Posterior vena cava (tissue), 2 donors: ENCODE measurements around the gene ZNF837. TPM values are rescaled to one million over a fixed set of nuclear protein-coding genes. Genes with fewer than 3 reads are reported as not detected.
A peak's percentile ranks its signal among the peaks of the same experiment; 100 is the strongest.
"Not testable (repeated sequence)": the region's sequence is repeated elsewhere in the genome, so short reads cannot be mapped to it uniquely, and the experiment has no call there.

Experiments
- DNase-seq: peaks from one replicate; pipeline ENCODE4 v3.0.0-alpha.2; 2020; ENCODE audit warnings: low spot score
- intact Hi-C, 2 donors: fragments of 100-400 bp; cut with DNase I; formaldehyde crosslinking; loops; one replicate each; pipeline versions ENCODE4 v1.14.1 to v1.14.2; 2022 to 2023
- total RNA-seq, 2 donors: library from RNA; stranded (reverse); fragmentation: NEBNext Ultra II Directional; extraction: Animal tissue kit (Norgen Biotek cat#: 25700); gene quantifications; one replicate each; pipeline ENCODE4 v1.2.1, GENCODE V29; 2021
- donor health status: DM: yes; HTN: yes; CAD: no.
- donor health status: DM: yes; HTN: yes; CAD: no.

Gene ZNF837
- total RNA-seq, 2 donors from 2014 or later, result 0.86 to 1.0 TPM

DNA sequence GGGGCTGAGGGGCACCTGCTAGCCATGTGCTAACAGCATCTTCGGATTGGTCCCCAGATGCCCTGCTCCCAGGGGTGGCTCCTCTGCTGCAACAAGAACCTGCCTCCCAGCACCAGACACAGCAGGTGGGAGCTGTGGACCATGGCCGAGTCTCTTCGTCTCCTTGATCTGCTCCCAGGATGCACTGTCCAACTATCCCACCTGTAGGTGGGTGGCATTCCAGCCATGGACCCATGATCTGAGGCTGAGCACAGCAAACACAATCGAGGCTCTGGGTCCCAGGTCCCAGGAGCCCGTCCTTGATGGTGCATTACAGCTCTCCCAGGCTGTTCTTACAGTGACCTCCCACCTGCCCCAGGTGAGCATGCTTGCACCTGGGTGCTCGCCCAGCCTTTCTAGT is 1.6 kb downstream of the ZNF837 start:
- no peak for DNase-seq
- intact Hi-C loops, result no loop called here

- DNase-seq, intact Hi-C loops: not testable (repeated sequence)
Observed at GRCh38 chr19:58376724-58377123, 4.1 kb downstream of the ZNF837 start.

DNA sequence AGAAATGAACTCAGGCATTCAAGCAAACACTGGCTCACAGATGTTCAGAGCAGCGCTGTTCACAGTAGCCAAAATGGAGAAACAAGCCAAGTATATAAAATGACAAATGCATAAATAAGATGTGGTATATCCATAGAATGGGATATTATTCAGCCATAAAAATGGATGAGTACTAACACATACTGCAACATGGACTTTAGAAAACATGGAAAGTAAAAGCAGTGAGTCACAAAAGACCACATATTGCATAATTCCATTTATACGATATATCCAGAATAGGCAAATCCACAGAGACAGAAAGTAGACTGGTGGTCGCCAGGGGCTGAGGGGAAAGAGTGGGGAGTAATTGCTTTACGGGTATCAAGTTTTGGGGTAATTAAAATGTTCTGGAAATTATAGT is 6.6 kb downstream of the ZNF837 start:
- no peak for DNase-seq
- intact Hi-C loops, result no loop called here

DNA sequence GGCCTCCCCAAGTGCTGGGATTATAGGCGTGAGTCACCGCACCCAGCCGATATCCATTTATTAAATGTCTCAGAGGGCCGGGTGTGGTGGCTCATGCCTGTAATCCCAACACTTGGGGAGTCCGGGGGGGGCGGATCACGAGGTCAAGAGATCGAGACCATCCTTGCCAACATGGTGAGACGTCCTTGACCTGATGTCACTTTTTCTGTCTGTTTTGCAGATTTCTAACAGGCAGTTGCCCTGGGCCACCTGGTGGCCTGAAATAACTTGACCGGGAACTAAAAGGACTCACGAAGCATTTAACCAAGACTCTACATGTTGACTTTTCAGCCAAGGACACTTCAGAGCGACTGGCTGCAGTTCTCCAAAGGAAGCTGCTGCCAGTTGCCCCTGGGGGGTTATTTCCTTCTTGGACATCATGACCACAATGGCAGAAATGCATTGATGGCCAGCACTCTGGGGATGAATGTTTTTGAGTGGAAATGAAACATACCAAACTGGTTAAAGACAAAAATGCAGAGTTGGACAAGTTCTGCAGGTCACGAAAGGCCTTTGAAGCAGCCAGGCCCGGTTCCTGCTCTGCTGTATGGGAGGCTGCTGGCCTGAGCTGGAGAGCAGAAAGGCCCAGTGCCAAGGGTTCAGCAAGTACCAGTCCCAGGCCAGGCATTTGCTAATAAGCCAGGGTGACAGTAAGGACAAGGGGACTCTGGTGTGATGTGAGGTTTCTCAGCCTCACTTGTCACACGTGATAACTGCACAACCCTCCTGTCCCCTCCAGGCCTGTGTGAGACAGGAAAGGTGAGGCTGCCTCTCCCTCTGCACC is 8.3 kb downstream of the ZNF837 start:
- intact Hi-C loops, result no loop called here
- peak; percentile 47 for DNase-seq

- intact Hi-C loops, result loop anchor here in 1 of 2 donors (10.0 kb wide), 1 partner anchor 1684 kb away; no protein-coding TSS in a partner anchor
- DNase-seq, result no peak
Observed at GRCh38 chr19:58368561-58369360, 12.1 kb downstream of the ZNF837 start.

DNA sequence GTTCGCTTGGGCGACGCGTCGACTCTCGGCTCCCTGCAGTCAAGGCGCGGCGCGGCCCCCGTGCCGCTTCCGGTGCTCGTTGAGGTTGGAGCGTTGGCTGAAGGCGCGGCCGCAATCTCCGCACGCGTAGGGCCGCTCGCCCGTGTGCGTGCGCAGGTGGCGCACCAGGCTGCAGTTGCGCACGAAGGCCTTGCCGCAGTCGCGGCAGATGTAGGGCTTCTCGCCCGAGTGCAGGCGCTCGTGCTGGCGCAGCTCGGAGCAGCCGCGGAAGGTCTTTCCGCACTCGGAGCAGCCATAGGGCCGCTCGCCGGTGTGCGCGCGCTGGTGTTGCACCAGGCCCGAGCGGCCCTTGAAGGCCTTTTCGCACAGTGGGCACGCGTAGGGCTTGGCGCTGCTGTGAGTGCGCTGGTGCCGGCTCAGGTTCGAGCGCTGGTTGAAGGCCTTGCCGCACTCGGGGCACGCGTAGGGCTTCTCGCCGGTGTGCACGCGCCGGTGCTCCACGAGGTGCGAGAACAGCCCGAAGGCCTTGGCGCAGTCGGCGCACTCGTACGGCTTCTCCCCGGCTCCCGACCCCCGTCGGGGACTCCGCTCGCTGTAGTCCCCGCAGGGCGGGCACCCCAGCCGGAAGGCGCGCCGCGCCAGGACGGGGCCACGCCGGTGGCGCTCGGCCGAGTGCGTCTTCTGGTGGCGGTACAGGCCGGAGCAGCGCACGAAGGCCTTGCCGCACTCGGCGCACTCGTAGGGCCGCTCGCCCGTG is 13.0 kb downstream of the ZNF837 start:
- no peak for DNase-seq
- intact Hi-C loops, result loop anchor here in 1 of 2 donors (10.0 kb wide), 1 partner anchor 1683 kb away; no protein-coding TSS in a partner anchor

DNA sequence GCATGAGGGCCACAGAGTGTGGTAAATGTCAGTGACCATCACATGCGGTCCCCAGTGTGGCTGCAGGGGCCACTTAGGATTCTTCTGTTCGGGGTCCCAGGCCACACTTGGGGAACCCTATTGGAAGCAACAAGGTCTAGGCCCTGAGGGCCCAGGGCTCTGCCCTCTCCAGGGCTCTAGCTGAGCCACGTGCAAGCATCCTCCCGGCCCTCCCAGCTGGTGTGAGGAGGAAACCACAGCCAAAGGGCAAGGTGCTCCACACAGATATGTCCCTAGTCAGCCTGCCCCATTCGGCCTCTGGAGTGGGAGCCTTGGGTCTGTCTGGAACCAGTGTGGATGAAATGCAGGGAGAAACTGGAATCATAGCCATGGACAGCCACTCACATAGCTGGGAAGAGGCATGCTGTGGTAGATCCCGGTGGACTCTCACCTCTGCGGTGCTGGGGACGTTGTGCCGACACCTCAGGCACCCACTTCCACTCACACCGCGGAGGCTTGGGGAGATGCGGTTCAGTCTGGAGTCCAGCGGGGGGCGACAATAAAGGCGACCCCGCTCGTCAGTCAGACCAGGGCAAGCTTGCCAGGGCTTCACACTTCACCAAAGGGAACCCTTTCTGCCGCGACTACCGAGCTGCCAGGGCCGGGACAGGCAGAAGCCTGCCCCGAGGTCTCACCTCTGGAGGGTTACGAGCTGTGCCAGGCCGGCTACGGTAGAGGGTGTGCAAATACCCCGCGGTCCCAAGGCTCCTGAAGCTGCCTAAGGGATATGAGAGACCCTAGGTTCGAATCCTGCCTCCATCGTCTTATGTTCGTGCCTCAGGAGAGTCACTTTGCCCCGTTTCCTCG is 14.0 kb downstream of the ZNF837 start:
- no peak for DNase-seq
- intact Hi-C loops, result loop anchor here in 1 of 2 donors (10.0 kb wide), 1 partner anchor 1682 kb away; no protein-coding TSS in a partner anchor

DNA sequence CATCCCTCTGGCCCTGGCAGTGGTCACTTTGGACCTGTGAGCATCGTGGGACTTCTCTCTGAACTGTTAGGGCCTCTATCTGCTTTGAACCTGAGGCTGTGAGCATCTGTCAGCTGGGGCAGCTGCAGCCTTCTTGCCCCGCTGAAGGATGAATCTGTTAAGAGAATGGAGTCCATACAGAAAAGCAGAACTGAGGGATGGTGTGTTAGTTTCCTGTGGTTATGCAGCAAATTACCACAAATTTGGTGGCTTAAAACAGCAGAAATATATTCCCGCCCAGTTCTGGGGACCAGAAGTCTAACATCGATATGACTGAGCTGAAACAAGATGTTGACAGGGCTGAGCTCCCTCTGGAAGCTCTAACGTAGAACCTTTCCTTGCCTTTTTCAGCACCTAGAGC is 16.7 kb downstream of the ZNF837 start:
- no peak for DNase-seq
- intact Hi-C loops, result loop anchor here in 1 of 2 donors (10.0 kb wide), 1 partner anchor 1679 kb away; no protein-coding TSS in a partner anchor

DNA sequence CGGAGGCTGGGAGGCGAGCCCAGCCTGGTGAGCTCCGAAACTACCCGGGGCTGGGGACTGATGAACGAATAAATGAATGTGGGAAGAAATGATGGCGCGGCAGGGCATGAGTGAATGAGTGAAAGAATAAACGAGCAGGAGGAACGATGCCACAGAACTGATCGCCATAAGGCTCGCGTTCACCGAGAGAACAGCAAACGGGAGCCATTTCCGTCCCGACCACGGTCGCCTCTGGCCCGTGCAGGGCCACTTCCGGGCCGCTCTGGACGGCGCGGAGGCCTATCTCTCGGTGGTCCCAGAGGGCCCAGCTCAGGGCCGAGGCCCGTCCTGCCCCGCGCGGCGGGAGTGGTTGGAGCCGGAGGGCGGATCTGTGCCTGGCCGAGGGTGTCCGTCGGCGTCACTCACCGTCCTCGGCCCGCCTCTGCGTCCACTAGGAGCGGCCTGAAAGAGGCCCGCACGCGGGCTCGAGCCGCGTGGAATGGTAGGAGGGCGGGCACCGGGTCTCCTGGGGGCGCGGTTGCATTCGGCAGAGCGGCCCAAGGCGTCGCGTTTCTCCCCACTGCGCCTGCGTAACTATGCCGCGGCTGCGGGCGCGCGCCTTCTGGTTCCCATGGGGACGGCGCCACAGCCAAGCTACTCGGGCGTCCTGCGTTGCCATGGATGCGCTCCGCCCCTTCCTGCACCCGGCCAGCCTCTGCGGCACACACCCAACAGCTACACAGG is 18.4 kb downstream of the ZNF837 start, which contains the start of gene ZNF497:
Gene ZNF497 (minus strand): TSS at position 480 of the 723 bp plus-strand sequence. CDS start 5,116 bp downstream, outside the sequence.
- peak; percentile 99 for DNase-seq
- intact Hi-C loops, result loop anchor here in 1 of 2 donors (10.0 kb wide), 1 partner anchor 1678 kb away; no protein-coding TSS in a partner anchor

GRCh38 chr19:58361900-58362271 is 18.9 kb downstream of the ZNF837 start:
- peak; percentile 88 for DNase-seq
- intact Hi-C loops, result loop anchor here in 1 of 2 donors (10.0 kb wide), 1 partner anchor 1677 kb away; no protein-coding TSS in a partner anchor

- intact Hi-C loops, result no loop called here
- no peak for DNase-seq
Observed at GRCh38 chr19:58357481-58358145, 23.2 kb downstream of the ZNF837 start.

DNA sequence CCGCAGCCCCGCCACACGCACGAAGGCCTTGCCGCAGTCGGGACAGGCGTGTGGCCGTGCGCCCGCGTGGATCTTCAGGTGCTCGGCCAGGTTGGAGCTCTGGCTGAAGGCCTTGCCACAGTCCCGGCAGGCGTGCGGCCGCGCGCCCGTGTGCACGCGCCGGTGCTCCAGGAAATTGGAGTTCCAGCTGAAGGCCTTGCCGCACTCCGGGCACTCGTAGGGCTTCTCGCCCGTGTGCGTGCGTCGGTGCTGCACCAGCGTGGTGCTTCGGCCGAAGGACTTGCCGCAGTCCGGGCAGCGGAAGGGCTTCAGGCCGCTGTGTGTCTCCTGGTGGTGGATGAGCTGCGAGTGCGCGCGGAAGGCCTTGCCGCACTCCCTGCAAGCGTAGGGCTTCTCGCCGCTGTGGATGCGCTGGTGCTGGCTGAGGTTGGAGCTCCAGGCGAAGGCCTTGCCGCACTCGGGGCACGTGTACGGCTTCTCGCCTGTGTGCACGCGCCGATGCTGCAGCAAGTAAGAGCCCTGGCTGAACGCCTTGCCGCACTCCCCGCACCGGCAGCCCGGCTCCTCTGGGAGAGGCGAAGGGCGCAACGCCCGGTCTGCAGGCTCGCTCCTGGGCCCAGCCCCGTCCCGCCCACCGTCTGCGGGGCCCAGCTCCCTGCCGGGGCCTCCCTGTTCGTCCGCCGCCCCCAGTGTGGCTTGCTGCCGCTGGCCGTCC is 23.9 kb downstream of the ZNF837 start:
- no peak for DNase-seq
- intact Hi-C loops, result no loop called here

DNA sequence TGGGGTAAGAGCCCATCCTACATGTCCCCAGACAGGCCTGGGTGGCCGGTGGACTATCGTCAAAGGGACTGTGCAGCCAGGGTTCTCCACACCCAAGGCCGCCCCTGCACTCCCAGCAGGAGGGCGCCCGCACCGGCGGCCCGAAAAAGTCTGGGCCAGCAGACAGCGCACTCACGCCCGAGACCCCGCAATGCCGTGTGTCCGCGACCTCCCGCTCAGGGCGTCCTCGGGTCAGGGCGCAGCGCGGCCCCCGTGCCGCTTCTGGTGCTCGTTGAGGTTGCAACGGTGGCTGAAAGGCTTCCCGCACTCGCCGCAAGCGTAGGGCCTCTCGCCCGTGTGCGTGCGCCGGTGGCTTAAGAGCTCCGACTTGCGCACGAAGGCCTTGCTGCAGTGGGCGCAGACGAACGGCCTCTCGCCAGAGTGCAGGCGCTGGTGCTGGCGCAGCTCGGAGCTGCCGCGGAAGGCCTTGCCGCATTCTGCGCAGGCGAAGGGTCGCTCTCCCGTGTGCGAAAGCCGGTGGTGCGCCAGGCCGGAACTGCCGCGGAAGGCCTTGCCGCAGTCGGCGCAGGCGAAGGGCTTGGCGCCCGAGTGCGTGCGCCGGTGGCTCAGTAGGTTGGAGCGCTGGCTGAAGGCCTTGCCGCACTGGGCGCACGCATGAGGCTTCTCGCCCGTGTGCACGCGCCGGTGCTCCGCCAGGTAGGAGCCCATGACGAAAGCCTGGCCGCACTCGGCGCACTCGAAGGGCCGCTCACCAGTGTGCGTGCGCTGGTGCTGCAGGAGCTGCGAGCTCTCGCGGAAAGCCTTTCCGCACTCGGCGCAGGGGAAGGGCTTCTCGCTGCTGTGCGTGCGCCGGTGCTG is 24.7 kb downstream of the ZNF837 start:
- intact Hi-C loops, result no loop called here
- no peak for DNase-seq

- intact Hi-C loops, result no loop called here
- no peak for DNase-seq
Observed at GRCh38 chr19:58355215-58355796, 25.5 kb downstream of the ZNF837 start.

- intact Hi-C loops, result no loop called here
- DNase-seq, result peak; percentile 23
Observed at GRCh38 chr19:58354478-58355030, 26.3 kb downstream of the ZNF837 start.
